Measurements from ENCODE around the gene FAM110D. TPM values are rescaled to one million over a fixed set of nuclear protein-coding genes. Genes with fewer than 3 reads are reported as not detected.
A peak's percentile ranks its signal among the peaks of the same experiment; 100 is the strongest.

The FAM110D gene
- total RNA-seq, 1 donor from 2014 or later = 0.58 TPM

- DNase-seq (ENCODE audit: low spot score in 2 of 2, unreplicated experiment in 2 of 2) = no peak
- no peak for TF ChIP-seq CTCF (IDR thresholded peaks at IDR 0.05; ENCODE audit: unreplicated experiment)
- no peak overlapping the region for H3K27ac Mint-ChIP-seq
- no peaks in the 10 kb centered on the region for H3K9me3 Mint-ChIP-seq
- peaks cover 6% of the 10 kb centered on the region for H3K27me3 Mint-ChIP-seq (ENCODE audit: low read depth)
- H3K4me1 Mint-ChIP-seq = peaks cover 53% of the 10 kb centered on the region
- no peaks in the 10 kb centered on the region for H3K36me3 Mint-ChIP-seq
- H3K4me3 Mint-ChIP-seq = peak overlapping the region; percentile 55
Measured at GRCh38 chr1:26158271-26158907, 490 bp upstream of the FAM110D start.

- H3K27ac Mint-ChIP-seq = peak overlapping the region; percentile 30
- no peaks in the 10 kb centered on the region for H3K9me3 Mint-ChIP-seq
- DNase-seq (ENCODE audit: low spot score in 2 of 2, unreplicated experiment in 2 of 2) = no peak
- no peak for TF ChIP-seq CTCF (IDR thresholded peaks at IDR 0.05; ENCODE audit: unreplicated experiment)
- H3K4me1 Mint-ChIP-seq = peaks cover 52% of the 10 kb centered on the region
- peak overlapping the region; percentile 55 for H3K4me3 Mint-ChIP-seq
- peaks cover 6% of the 10 kb centered on the region for H3K27me3 Mint-ChIP-seq (ENCODE audit: low read depth)
- H3K36me3 Mint-ChIP-seq = no peaks in the 10 kb centered on the region
Measured at GRCh38 chr1:26159743-26160039, 812 bp downstream of the FAM110D start.

GRCh38 chr1:26160527-26161414, 1.9 kb downstream of the FAM110D start:
- Mint-ChIP-seq H3K36me3 (no peaks in the 10 kb centered on the region), H3K4me3 (peak overlapping the region; percentile 59), H3K27me3 (ENCODE audit: low read depth) (peaks cover 6% of the 10 kb centered on the region), H3K27ac (no peak overlapping the region), H3K4me1 (peaks cover 43% of the 10 kb centered on the region), H3K9me3 (no peaks in the 10 kb centered on the region)
- TF ChIP-seq CTCF (IDR thresholded peaks at IDR 0.05; ENCODE audit: unreplicated experiment) = no peak
- no peak for DNase-seq (ENCODE audit: low spot score in 2 of 2, unreplicated experiment in 2 of 2)

- H3K4me1 Mint-ChIP-seq = peaks cover 36% of the 10 kb centered on the region
- no peaks in the 10 kb centered on the region for H3K36me3 Mint-ChIP-seq
Measured at GRCh38 chr1:26161415-26162219, 2.7 kb downstream of the FAM110D start.

More at GRCh38 chr1:26161415-26162219, 2.7 kb downstream of the FAM110D start:
- Mint-ChIP-seq H3K4me3 (peak overlapping the region; percentile 65), H3K27ac (peak overlapping the region; percentile 83), H3K9me3 (no peaks in the 10 kb centered on the region), H3K27me3 (ENCODE audit: low read depth) (peaks cover 6% of the 10 kb centered on the region)
- peak in 1 of 2 experiments; percentile 71 for DNase-seq (ENCODE audit: low spot score in 2 of 2, unreplicated experiment in 2 of 2)
- TF ChIP-seq CTCF (IDR thresholded peaks at IDR 0.05; ENCODE audit: unreplicated experiment) = no peak
